Gastroesophageal sphincter (tissue), 4 donors: ENCODE results near the gene TRIM50. TPM values are rescaled to one million over a fixed set of nuclear protein-coding genes. Genes with fewer than 3 reads are reported as not detected.
"Not testable (repeated sequence)": the region's sequence is repeated elsewhere in the genome, so short reads cannot be mapped to it uniquely, and the experiment has no call there.

Experiments
- ATAC-seq: fragments of 150-250 bp; one replicate; pipeline ENCODE4 v1.9.1; 2016; ENCODE audit warnings: mild to moderate bottlenecking, moderate library complexity
- H3K27ac ChIP-seq, 4 donors: fragments of 200-600 bp; sonication (generic) in 3 of 4; 1 replicate in 3 of 4; 2 replicates in 1 of 4; pipeline ENCODE4 v1.5.1; 2016 to 2019
- H3K27me3 ChIP-seq: fragments of 200-600 bp; sonication (generic); one replicate; pipeline ENCODE4 v1.5.1; 2019
- H3K36me3 ChIP-seq, 2 donors: fragments of 200-600 bp; sonication (generic); one replicate each; pipeline ENCODE4 v1.5.1; 2019; ENCODE audit warnings: control low read depth in 1 of 2
- H3K4me1 ChIP-seq, 3 donors: fragments of 200-600 bp; sonication (generic); 1 replicate in 2 of 3; 2 replicates in 1 of 3; pipeline ENCODE4 v1.5.1; 2016 to 2019; ENCODE audit warnings: control low read depth in 2 of 3
- H3K4me3 ChIP-seq, 2 donors: fragments of 200-600 bp; sonication (generic); one replicate each; pipeline ENCODE4 v1.5.1; 2019; ENCODE audit warnings: mild to moderate bottlenecking in 1 of 2, moderate library complexity in 1 of 2
- H3K9me3 ChIP-seq, 3 donors: fragments of 200-600 bp; sonication (generic); one replicate each; pipeline ENCODE4 v1.5.1; 2017 to 2019; ENCODE audit warnings: control low read depth in 2 of 3
- EP300 ChIP-seq: sonication (generic); formaldehyde crosslinking; IDR thresholded peaks from one replicate; pipeline ENCODE4 v1.6.1; 2017; ENCODE audit warnings: antibody characterized with exemption, mild to moderate bottlenecking
- POLR2A ChIP-seq, 2 donors: fragments of 450-650 bp; IDR thresholded peaks; one replicate each; pipeline ENCODE4 v1.6.1; 2017; ENCODE audit warnings: antibody characterized with exemption in 2 of 2, mild to moderate bottlenecking in 2 of 2, moderate library complexity in 1 of 2
- POLR2AphosphoS5 ChIP-seq: sonication (generic); formaldehyde crosslinking; IDR thresholded peaks from one replicate; pipeline ENCODE4 v1.6.1; 2017; ENCODE audit warnings: antibody characterized with exemption
- WGBS, 2 donors: methylation state at CpG; one replicate each; pipeline ENCODE4 v1.1.5; 2018; ENCODE audit warnings: low coverage in 1 of 2; 5-methylcytosine and 5-hydroxymethylcytosine counted together
- total RNA-seq, 4 donors: library from RNA; depleted of rRNA; stranded (reverse); fragments of >200 nt; gene quantifications; one replicate each; pipeline ENCODE4 v1.1.0, GENCODE V29; 2016
- TF ChIP-seq, protein P1 (sequence below), 4 experiments: fragments of 200-600 bp in 2 of 4; fragments of 450-650 bp in 2 of 4; sonication (generic) in 1 of 4; IDR thresholded peaks; one replicate each; pipeline ENCODE4 v1.5.1; 2017 to 2019; ENCODE audit warnings: antibody characterized with exemption in 4 of 4, mild to moderate bottlenecking in 2 of 4, moderate library complexity in 2 of 4

Gene TRIM50
- total RNA-seq, 4 donors from 2014 or later: 0.27 to 0.78 (median 0.42) TPM; not detected in 1

GRCh38 chr7:73332447-73332846 lies 4.6 kb upstream of the TRIM50 start:
- WGBS, 2 donors: 64 to 80% methylated on average over 4 to 5 of the region's 6 CpGs
- TF ChIP-seq POLR2A (IDR thresholded peaks at IDR 0.05) (no peak), EP300 (no peak), POLR2AphosphoS5 (no peak)
- TF ChIP-seq, protein P1, sequence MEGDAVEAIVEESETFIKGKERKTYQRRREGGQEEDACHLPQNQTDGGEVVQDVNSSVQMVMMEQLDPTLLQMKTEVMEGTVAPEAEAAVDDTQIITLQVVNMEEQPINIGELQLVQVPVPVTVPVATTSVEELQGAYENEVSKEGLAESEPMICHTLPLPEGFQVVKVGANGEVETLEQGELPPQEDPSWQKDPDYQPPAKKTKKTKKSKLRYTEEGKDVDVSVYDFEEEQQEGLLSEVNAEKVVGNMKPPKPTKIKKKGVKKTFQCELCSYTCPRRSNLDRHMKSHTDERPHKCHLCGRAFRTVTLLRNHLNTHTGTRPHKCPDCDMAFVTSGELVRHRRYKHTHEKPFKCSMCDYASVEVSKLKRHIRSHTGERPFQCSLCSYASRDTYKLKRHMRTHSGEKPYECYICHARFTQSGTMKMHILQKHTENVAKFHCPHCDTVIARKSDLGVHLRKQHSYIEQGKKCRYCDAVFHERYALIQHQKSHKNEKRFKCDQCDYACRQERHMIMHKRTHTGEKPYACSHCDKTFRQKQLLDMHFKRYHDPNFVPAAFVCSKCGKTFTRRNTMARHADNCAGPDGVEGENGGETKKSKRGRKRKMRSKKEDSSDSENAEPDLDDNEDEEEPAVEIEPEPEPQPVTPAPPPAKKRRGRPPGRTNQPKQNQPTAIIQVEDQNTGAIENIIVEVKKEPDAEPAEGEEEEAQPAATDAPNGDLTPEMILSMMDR (IDR thresholded peaks at IDR 0.05): no peak
- ATAC-seq: no peak

DNA sequence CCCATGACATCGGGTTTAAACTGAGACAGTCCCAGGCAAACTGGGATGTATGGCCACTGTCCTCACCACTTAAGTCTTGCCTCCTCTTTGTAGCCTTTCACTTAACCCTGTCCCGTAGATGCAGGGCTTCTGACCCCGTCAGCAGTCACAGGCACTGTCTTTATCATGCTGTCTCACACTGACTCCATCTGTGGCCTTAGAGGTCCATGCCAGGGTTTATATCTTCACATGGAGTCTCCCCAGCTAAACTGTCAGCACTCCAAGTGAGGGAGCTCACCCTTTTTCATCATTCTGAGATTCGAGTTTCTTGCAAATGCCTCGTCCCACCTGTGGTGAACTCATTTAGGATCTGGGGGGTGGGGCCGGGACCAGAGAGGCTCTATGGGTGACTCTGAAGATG lies 2.9 kb upstream of the TRIM50 start:
- TF ChIP-seq, protein P1 (IDR thresholded peaks at IDR 0.05): no peak
- TF ChIP-seq POLR2AphosphoS5 (no peak), EP300 (no peak), POLR2A (IDR thresholded peaks at IDR 0.05) (no peak)
- H3K9me3 ChIP-seq: no peaks in the 10 kb centered on the region
- H3K27ac ChIP-seq: no peak overlapping the region
- no peaks in the 10 kb centered on the region for H3K36me3 ChIP-seq
- 69% methylated on average over 2 of the region's 6 CpGs; no CpG with 5 or more reads in 1 of the 2 donors for WGBS, 2 donors
- H3K27me3 ChIP-seq: peaks cover 6% of the 10 kb centered on the region
- no peaks in the 10 kb centered on the region for H3K4me1 ChIP-seq
- ATAC-seq: no peak
- H3K4me3 ChIP-seq: no peak overlapping the region

More at GRCh38 chr7:73332447-73332846, 4.6 kb upstream of the TRIM50 start:
- no peak overlapping the region for H3K27ac ChIP-seq
- no peaks in the 10 kb centered on the region for H3K4me1 ChIP-seq
- peaks cover 6% of the 10 kb centered on the region for H3K27me3 ChIP-seq
- H3K9me3 ChIP-seq: no peaks in the 10 kb centered on the region
- H3K4me3 ChIP-seq: no peak overlapping the region
- H3K36me3 ChIP-seq: no peaks in the 10 kb centered on the region

DNA sequence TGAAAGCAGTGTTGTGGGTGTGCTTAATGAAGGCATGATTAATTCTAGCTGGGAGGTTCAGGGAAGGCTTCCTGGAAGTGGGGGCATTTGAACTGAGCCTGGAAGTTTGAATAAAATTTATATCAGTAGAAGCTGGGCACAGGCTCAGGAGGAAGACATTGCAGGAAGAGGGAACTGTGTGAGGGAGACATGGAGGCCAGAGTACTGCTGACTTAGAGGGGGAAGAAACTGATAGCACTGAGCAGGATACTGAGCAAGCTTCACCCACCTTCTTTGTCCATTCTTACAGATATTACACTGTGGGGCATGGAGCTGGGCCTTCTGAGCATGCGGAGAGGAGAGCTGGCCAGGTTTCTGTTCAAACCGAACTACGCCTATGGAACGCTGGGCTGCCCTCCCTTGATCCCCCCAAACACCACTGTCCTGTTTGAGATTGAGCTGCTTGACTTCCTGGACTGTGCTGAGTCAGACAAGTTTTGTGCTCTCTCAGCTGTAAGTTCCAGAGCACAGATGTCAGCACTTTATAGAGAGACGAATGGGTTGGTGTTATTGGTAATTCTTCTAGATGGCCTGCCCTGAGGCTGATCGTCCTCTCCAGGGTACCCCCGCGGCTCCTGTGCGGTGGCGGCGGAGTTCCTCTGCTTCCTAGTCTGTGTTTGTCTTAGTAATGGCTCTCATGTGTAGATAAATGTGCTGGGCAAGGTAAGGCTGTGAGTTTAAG lies 2.1 kb upstream of the TRIM50 start:
- no peaks in the 10 kb centered on the region for H3K36me3 ChIP-seq
- H3K9me3 ChIP-seq: no peaks in the 10 kb centered on the region
- no peaks in the 10 kb centered on the region for H3K4me1 ChIP-seq
- TF ChIP-seq POLR2AphosphoS5: peak; percentile 13
- TF ChIP-seq, protein P1 (IDR thresholded peaks at IDR 0.05): no peak
- no peak for ATAC-seq
- H3K4me3 ChIP-seq: no peak overlapping the region
- no peak overlapping the region for H3K27ac ChIP-seq
- WGBS, 2 donors: 37 to 52% methylated on average over 4 to 8 of the region's 11 CpGs
- peaks cover 6% of the 10 kb centered on the region for H3K27me3 ChIP-seq

- ATAC-seq: no peak
- Histone ChIP-seq H3K36me3 (no peaks in the 10 kb centered on the region), H3K9me3 (no peaks in the 10 kb centered on the region), H3K4me3 (no peak overlapping the region), H3K27ac (no peak overlapping the region), H3K27me3 (peaks cover 6% of the 10 kb centered on the region), H3K4me1 (peaks cover 0 to 9% (median 0%) of the 10 kb centered on the region in 3 donors)
- 100% methylated on average over 6 of the region's 10 CpGs; no CpG with 5 or more reads in 1 of the 2 donors for WGBS, 2 donors
- no peak for TF ChIP-seq POLR2A (IDR thresholded peaks at IDR 0.05)
- TF ChIP-seq, protein P1 (IDR thresholded peaks at IDR 0.05): no peak
- no peak for TF ChIP-seq EP300
- no peak for TF ChIP-seq POLR2AphosphoS5
Observed at GRCh38 chr7:73328696-73329095, 814 bp upstream of the TRIM50 start.

DNA sequence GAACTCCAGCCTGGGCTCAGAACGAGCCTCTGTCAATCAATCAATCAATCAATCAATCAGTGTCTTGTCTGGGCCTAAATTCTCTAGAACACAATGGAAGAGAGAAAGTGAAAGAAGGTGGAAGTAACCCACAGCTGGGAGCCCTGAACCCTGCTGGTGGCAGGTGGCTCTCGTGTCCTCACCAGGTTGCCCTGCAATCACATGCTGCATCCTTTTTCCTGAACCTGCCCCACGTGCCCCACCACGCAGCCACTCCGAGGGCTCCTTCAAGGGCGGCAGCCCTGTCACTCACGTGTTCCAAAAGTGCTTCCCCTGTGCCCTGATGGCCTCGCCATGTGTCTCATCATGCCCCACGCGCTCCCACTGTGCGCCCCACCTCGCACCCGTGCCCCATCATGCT lies 433 bp downstream of the TRIM50 start:
- WGBS, 2 donors: 44% methylated on average over 1 of the region's 13 CpGs; no CpG with 5 or more reads in 1 of the 2 donors
- peaks cover 0 to 11% (median 0%) of the 10 kb centered on the region in 3 donors for H3K4me1 ChIP-seq
- H3K27ac ChIP-seq, H3K9me3 ChIP-seq, ATAC-seq, H3K36me3 ChIP-seq, H3K27me3 ChIP-seq, H3K4me3 ChIP-seq: not testable (repeated sequence)

- H3K4me3 ChIP-seq, H3K27ac ChIP-seq, H3K9me3 ChIP-seq, ATAC-seq, H3K27me3 ChIP-seq, H3K36me3 ChIP-seq: not testable (repeated sequence)
- WGBS, 2 donors: 60 to 100% methylated on average over 1 of the region's 6 CpGs
- H3K4me1 ChIP-seq: peaks cover 0 to 11% (median 0%) of the 10 kb centered on the region in 3 donors
Observed at GRCh38 chr7:73325424-73325823, 2.5 kb downstream of the TRIM50 start.
